ENCODE results near the gene TSC1. TPM values are rescaled to one million over a fixed set of nuclear protein-coding genes. Genes with fewer than 3 reads are reported as not detected.

TSC1 gene
- total and polyA plus RNA-seq, 10 of the 15 experiments (the other 5 are each of a cell fraction or from before 2014, with no cell fraction given), result 4.0 to 48.0 (median 14.9) TPM

GRCh38 chr9:132877824-132878694 is 66.4 kb downstream of the TSC1 start, which contains the start of gene AK8 (continued):
- TF ChIP-seq ZNF592 (IDR thresholded peaks at IDR 0.05) (no peak), EGR1 (IDR thresholded peaks at IDR 0.05; ENCODE audit: borderline replicate concordance in 1 of 2, low read depth in 2 of 2, low read length in 2 of 2) (peak in 1 of 2 experiments; percentile 70; a peak in 1 of 3 replicates), CTCF (IDR thresholded peaks at IDR 0.05 in 2 of 3, conservative IDR thresholded peaks at IDR 0.05 in 1 of 3; ENCODE audit: control insufficient read depth in 2 of 3, extremely low read depth in 1 of 3, insufficient read depth in 1 of 3, low read depth in 3 of 3, low read length in 3 of 3) (no peak)
